ENCODE data around the gene SCARB2.

The SCARB2 gene

GRCh38 chr4:76197971-76198410 is 15.6 kb downstream of the SCARB2 start:
- TF ChIP-seq FOXM1 (IDR thresholded peaks at IDR 0.05; ENCODE audit: borderline replicate concordance, low read depth) (no peak), TEAD4 (IDR thresholded peaks at IDR 0.05) (no peak), CREB1 (IDR thresholded peaks at IDR 0.05; ENCODE audit: low read depth) (no peak), REST (IDR thresholded peaks at IDR 0.05; ENCODE audit: low read depth) (no peak), ZBTB7A (IDR thresholded peaks at IDR 0.05; ENCODE audit: low read depth) (no peak), NFIC (IDR thresholded peaks at IDR 0.05) (no peak), TAF1 (IDR thresholded peaks at IDR 0.05; ENCODE audit: low read depth) (no peak), USF1 (IDR thresholded peaks at IDR 0.05) (no peak), YY1 (IDR thresholded peaks at IDR 0.05; ENCODE audit: low read depth) (no peak), EP300 (IDR thresholded peaks at IDR 0.05; ENCODE audit: borderline replicate concordance) (no peak), RAD21 (IDR thresholded peaks at IDR 0.05; ENCODE audit: low read depth) (no peak), CEBPB (IDR thresholded peaks at IDR 0.05) (no peak), TCF12 (IDR thresholded peaks at IDR 0.05; ENCODE audit: low read depth) (no peak), EGR1 (IDR thresholded peaks at IDR 0.05) (no peak), MAX (IDR thresholded peaks at IDR 0.05) (no peak)

- no peak for TF ChIP-seq REST (IDR thresholded peaks at IDR 0.05; ENCODE audit: low read depth)
- TF ChIP-seq EGR1 (IDR thresholded peaks at IDR 0.05): no peak
- TF ChIP-seq FOXM1 (IDR thresholded peaks at IDR 0.05; ENCODE audit: borderline replicate concordance, low read depth): no peak
- no peak for TF ChIP-seq YY1 (IDR thresholded peaks at IDR 0.05; ENCODE audit: low read depth)
- no peak for TF ChIP-seq CEBPB (IDR thresholded peaks at IDR 0.05)
- TF ChIP-seq TEAD4 (IDR thresholded peaks at IDR 0.05): no peak
- TF ChIP-seq RAD21 (IDR thresholded peaks at IDR 0.05; ENCODE audit: low read depth): no peak
These were observed 16.4 kb downstream of the SCARB2 start for GRCh38 chr4:76197031-76197743.

- TF ChIP-seq MAX (IDR thresholded peaks at IDR 0.05): no peak
- no peak for TF ChIP-seq REST (IDR thresholded peaks at IDR 0.05; ENCODE audit: low read depth)
- TF ChIP-seq NFIC (IDR thresholded peaks at IDR 0.05): no peak
These were observed 17.2 kb downstream of the SCARB2 start for GRCh38 chr4:76196376-76196775.

- TF ChIP-seq REST (IDR thresholded peaks at IDR 0.05; ENCODE audit: low read depth) (no peak), TAF1 (IDR thresholded peaks at IDR 0.05; ENCODE audit: low read depth) (no peak), EP300 (IDR thresholded peaks at IDR 0.05; ENCODE audit: borderline replicate concordance) (no peak), USF1 (IDR thresholded peaks at IDR 0.05) (no peak), YY1 (IDR thresholded peaks at IDR 0.05; ENCODE audit: low read depth) (no peak), TEAD4 (IDR thresholded peaks at IDR 0.05) (no peak), RAD21 (IDR thresholded peaks at IDR 0.05; ENCODE audit: low read depth) (no peak), EGR1 (IDR thresholded peaks at IDR 0.05) (no peak), FOXM1 (IDR thresholded peaks at IDR 0.05; ENCODE audit: borderline replicate concordance, low read depth) (no peak), NFIC (IDR thresholded peaks at IDR 0.05) (no peak), TCF12 (IDR thresholded peaks at IDR 0.05; ENCODE audit: low read depth) (no peak), CEBPB (IDR thresholded peaks at IDR 0.05) (no peak), ZBTB7A (IDR thresholded peaks at IDR 0.05; ENCODE audit: low read depth) (no peak), CREB1 (IDR thresholded peaks at IDR 0.05; ENCODE audit: low read depth) (no peak)
These were observed 18.3 kb downstream of the SCARB2 start for GRCh38 chr4:76195326-76195725.
